ENCODE data around the gene ZSWIM9.

Gene ZSWIM9

GRCh38 chr19:48206397-48207093 is 36.1 kb downstream of the ZSWIM9 start:
- Histone ChIP-seq H3K36me3 (replicated peaks; ENCODE audit: low read depth, low read length) (peaks cover 3% of the 10 kb centered on the region), H3K4me1 (ENCODE audit: low read length) (peaks cover 12% of the 10 kb centered on the region), H3K4me3 (ENCODE audit: low read length) (no peak overlapping the region), H3K79me2 (ENCODE audit: low read length) (peaks cover 23% of the 10 kb centered on the region), H2AFZ (ENCODE audit: low read depth, low read length) (no peak overlapping the region), H3K27ac (ENCODE audit: low read length) (no peak overlapping the region), H3K4me2 (ENCODE audit: low read length) (no peak overlapping the region), H3K9me3 (ENCODE audit: insufficient read depth, low read length) (no peaks in the 10 kb centered on the region), H4K20me1 (ENCODE audit: insufficient read depth, low read length) (no peaks in the 10 kb centered on the region), H3K9ac (ENCODE audit: low read length) (no peak overlapping the region), H3K27me3 (ENCODE audit: low read depth, low read length) (no peaks in the 10 kb centered on the region)
- no peak for TF ChIP-seq EZH2phosphoT487 (IDR thresholded peaks at IDR 0.05; ENCODE audit: low read depth)
- TF ChIP-seq, protein P1, sequence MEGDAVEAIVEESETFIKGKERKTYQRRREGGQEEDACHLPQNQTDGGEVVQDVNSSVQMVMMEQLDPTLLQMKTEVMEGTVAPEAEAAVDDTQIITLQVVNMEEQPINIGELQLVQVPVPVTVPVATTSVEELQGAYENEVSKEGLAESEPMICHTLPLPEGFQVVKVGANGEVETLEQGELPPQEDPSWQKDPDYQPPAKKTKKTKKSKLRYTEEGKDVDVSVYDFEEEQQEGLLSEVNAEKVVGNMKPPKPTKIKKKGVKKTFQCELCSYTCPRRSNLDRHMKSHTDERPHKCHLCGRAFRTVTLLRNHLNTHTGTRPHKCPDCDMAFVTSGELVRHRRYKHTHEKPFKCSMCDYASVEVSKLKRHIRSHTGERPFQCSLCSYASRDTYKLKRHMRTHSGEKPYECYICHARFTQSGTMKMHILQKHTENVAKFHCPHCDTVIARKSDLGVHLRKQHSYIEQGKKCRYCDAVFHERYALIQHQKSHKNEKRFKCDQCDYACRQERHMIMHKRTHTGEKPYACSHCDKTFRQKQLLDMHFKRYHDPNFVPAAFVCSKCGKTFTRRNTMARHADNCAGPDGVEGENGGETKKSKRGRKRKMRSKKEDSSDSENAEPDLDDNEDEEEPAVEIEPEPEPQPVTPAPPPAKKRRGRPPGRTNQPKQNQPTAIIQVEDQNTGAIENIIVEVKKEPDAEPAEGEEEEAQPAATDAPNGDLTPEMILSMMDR (IDR thresholded peaks at IDR 0.05; ENCODE audit: low read depth, low read length): no peak

DNA sequence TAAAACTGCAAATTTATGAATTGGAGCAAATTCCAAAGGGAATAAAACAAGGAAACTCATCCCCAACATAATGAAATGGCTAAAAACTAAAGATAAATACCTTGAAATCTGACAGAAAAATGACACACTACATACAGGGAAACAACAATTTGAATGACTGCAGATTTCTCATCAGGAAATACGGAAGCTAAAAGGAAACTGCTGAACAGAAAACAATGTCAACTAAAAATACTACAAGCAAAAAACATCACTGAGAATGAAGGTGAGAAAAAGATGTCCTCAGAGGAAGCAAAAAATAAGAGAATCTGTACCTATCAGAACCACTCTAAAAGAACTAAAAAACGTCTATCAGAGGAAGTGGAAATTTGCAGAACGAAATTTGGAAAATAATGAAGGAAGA is 39.5 kb downstream of the ZSWIM9 start:
- H2AFZ ChIP-seq (ENCODE audit: low read depth, low read length): no peak overlapping the region
- peaks cover 6% of the 10 kb centered on the region for H3K79me2 ChIP-seq (ENCODE audit: low read length)
- H3K4me3 ChIP-seq (ENCODE audit: low read length): no peak overlapping the region
- H3K27me3 ChIP-seq (ENCODE audit: low read depth, low read length): no peaks in the 10 kb centered on the region
- H3K4me2 ChIP-seq (ENCODE audit: low read length): no peak overlapping the region
- no peaks in the 10 kb centered on the region for H3K9me3 ChIP-seq (ENCODE audit: insufficient read depth, low read length)
- no peak overlapping the region for H3K9ac ChIP-seq (ENCODE audit: low read length)
- H3K4me1 ChIP-seq (ENCODE audit: low read length): no peaks in the 10 kb centered on the region
- no peaks in the 10 kb centered on the region for H4K20me1 ChIP-seq (ENCODE audit: insufficient read depth, low read length)
- TF ChIP-seq, protein P1 (IDR thresholded peaks at IDR 0.05; ENCODE audit: low read depth, low read length): no peak
- TF ChIP-seq EZH2phosphoT487 (IDR thresholded peaks at IDR 0.05; ENCODE audit: low read depth): no peak
- H3K36me3 ChIP-seq (replicated peaks; ENCODE audit: low read depth, low read length): peaks cover 3% of the 10 kb centered on the region
- H3K27ac ChIP-seq (ENCODE audit: low read length): no peak overlapping the region

DNA sequence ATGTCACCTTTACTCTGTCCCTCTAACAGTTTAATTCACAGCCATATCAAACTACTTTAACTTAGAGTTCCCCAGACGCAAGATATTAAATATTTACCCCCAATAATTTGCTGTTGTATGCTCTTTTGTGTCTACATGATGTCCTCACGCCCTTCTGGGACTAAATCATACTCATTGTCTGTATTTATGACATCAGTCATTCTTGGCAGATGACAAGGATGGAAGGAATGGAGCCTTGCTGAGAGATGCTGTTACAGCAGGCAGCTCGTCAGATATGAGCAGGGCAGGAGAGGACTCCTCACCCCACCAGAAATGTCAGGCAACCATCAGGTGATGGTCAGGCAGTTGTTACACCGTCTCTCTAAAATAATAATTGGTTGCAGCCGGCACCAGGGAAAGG is 43.5 kb downstream of the ZSWIM9 start:
- H3K4me1 ChIP-seq (ENCODE audit: low read length): no peaks in the 10 kb centered on the region
- no peak overlapping the region for H3K9ac ChIP-seq (ENCODE audit: low read length)
- H3K9me3 ChIP-seq (ENCODE audit: insufficient read depth, low read length): no peaks in the 10 kb centered on the region
- no peak for TF ChIP-seq EZH2phosphoT487 (IDR thresholded peaks at IDR 0.05; ENCODE audit: low read depth)
- TF ChIP-seq, protein P1 (IDR thresholded peaks at IDR 0.05; ENCODE audit: low read depth, low read length): no peak
- no peaks in the 10 kb centered on the region for H3K79me2 ChIP-seq (ENCODE audit: low read length)
- H3K27me3 ChIP-seq (ENCODE audit: low read depth, low read length): no peaks in the 10 kb centered on the region
- H2AFZ ChIP-seq (ENCODE audit: low read depth, low read length): no peak overlapping the region
- no peak overlapping the region for H3K27ac ChIP-seq (ENCODE audit: low read length)
- H3K36me3 ChIP-seq (replicated peaks; ENCODE audit: low read depth, low read length): peaks cover 4% of the 10 kb centered on the region
- H3K4me3 ChIP-seq (ENCODE audit: low read length): no peak overlapping the region
- no peak overlapping the region for H3K4me2 ChIP-seq (ENCODE audit: low read length)
- H4K20me1 ChIP-seq (ENCODE audit: insufficient read depth, low read length): no peaks in the 10 kb centered on the region

DNA sequence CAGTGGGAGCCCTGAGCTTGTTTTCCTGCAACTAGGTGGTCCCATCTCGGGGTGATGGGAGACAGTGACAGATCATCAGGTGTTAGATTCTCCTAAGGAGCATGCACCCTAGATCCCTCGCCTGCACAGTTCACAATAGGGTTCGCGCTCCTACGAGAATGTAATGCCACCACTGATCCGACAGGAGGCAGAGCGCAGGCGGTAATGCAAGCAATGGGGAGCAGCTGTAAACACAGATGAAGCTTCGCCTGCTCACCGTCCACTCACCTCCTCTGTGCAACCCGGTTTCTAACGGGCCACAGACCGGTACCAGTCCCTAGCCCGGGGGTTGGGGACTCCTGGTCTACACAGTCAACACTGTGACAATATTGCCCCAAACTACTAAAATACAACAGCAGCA is 46.5 kb downstream of the ZSWIM9 start:
- no peak overlapping the region for H3K27ac ChIP-seq (ENCODE audit: low read length)
- H2AFZ ChIP-seq (ENCODE audit: low read depth, low read length): no peak overlapping the region
- H3K79me2 ChIP-seq (ENCODE audit: low read length): no peaks in the 10 kb centered on the region
- H3K27me3 ChIP-seq (ENCODE audit: low read depth, low read length): no peaks in the 10 kb centered on the region
- H3K9ac ChIP-seq (ENCODE audit: low read length): no peak overlapping the region
- no peaks in the 10 kb centered on the region for H3K4me1 ChIP-seq (ENCODE audit: low read length)
- no peak overlapping the region for H3K4me3 ChIP-seq (ENCODE audit: low read length)
- H4K20me1 ChIP-seq (ENCODE audit: insufficient read depth, low read length): no peaks in the 10 kb centered on the region
- H3K36me3 ChIP-seq (replicated peaks; ENCODE audit: low read depth, low read length): peaks cover 8% of the 10 kb centered on the region
- no peaks in the 10 kb centered on the region for H3K9me3 ChIP-seq (ENCODE audit: insufficient read depth, low read length)
- H3K4me2 ChIP-seq (ENCODE audit: low read length): no peak overlapping the region
- TF ChIP-seq EZH2phosphoT487 (IDR thresholded peaks at IDR 0.05; ENCODE audit: low read depth): no peak
- TF ChIP-seq, protein P1 (IDR thresholded peaks at IDR 0.05; ENCODE audit: low read depth, low read length): no peak
